BJ (cell line): ENCODE results near the gene KCND1. TPM values are rescaled to one million over a fixed set of nuclear protein-coding genes. Genes with fewer than 3 reads are reported as not detected.

Source experiments
- CTCF ChIA-PET: fragments of 350-600 bp; formaldehyde crosslinking; extraction: SDS; loops from one replicate; lab custom pipeline; 2021; ENCODE audit warnings: antibody characterized with exemption, inconsistent platforms; lab: Yijun Ruan, JAX
- POLR2A ChIA-PET: fragments of 300-600 bp; sonication (Branson Sonifier 250); formaldehyde crosslinking; extraction: SDS; loops from one replicate; lab custom pipeline; 2021; ENCODE audit warnings: antibody characterized with exemption; lab: Charles Lee
- DNase-seq: peaks from one replicate; pipeline ENCODE4 v3.0.0-alpha.2; 2011; ENCODE audit warnings: low read depth
- H3K27me3 ChIP-seq: 2 replicates; pipeline ENCODE4 v1.6.0; 2011; ENCODE audit warnings: low read length; ENCODE audit not compliant: control insufficient read depth, insufficient read depth
- H3K36me3 ChIP-seq: 2 replicates; pipeline ENCODE4 v1.5.1; 2011; ENCODE audit warnings: low read length; ENCODE audit not compliant: control insufficient read depth, insufficient read depth
- H3K4me3 ChIP-seq: 2 replicates; pipeline ENCODE4 v1.5.1; 2011; ENCODE audit warnings: low read depth, mild to moderate bottlenecking, control low read depth, low read length
- CTCF ChIP-seq: IDR thresholded peaks from 2 replicates; pipeline ENCODE4 v1.5.1; 2011; ENCODE audit warnings: low read depth, mild to moderate bottlenecking, control low read depth, inconsistent platforms, low read length, moderate library complexity; ENCODE audit not compliant: insufficient read depth
- polyA plus RNA-seq: library from polyadenylated mRNA; depleted of rRNA; stranded (reverse); fragments of >200 nt; gene quantifications from 2 replicates; pipeline ENCODE4 v1.2.3, GENCODE V29; 2011

Gene KCND1
- polyA plus RNA-seq, 1 experiment, result 0.83 TPM

GRCh38 chrX:48960291-48960690 is 11.4 kb downstream of the KCND1 start:
- CTCF ChIA-PET, result interaction anchor here (1.3 kb wide), 1 partner anchor 14 kb away, joined by 4 read pairs; no protein-coding TSS in a partner anchor
- POLR2A ChIA-PET, result no interaction called here
- Histone ChIP-seq H3K36me3 (peaks cover 3% of the 10 kb centered on the region), H3K27me3 (no peaks in the 10 kb centered on the region), H3K4me3 (no peak overlapping the region)
- no peak for DNase-seq
- TF ChIP-seq CTCF, result no peak

- ChIA-PET CTCF (interaction anchor here (0.5 to 1.2 kb wide), 4 partner anchors 13 to 44 kb away, joined by 3 to 4 read pairs (median 3); partner anchors contain the start of genes GRIPAP1 and KCND1), POLR2A (interaction anchor here (0.6 to 1.4 kb wide), 3 partner anchors 47 to 281 kb away, joined by 4 to 6 read pairs (median 6); no protein-coding TSS in a partner anchor)
- Histone ChIP-seq H3K4me3 (peak overlapping the region; percentile 43), H3K27me3 (no peaks in the 10 kb centered on the region), H3K36me3 (peaks cover 7% of the 10 kb centered on the region)
- no peak for TF ChIP-seq CTCF
- no peak for DNase-seq
Observed at GRCh38 chrX:48958635-48959094, 13.0 kb downstream of the KCND1 start.

GRCh38 chrX:48957827-48958634 is 13.6 kb downstream of the KCND1 start:
- DNase-seq, result peak; percentile 87
- Histone ChIP-seq H3K27me3 (no peaks in the 10 kb centered on the region), H3K4me3 (peak overlapping the region; percentile 73), H3K36me3 (peaks cover 7% of the 10 kb centered on the region)
- TF ChIP-seq CTCF, result no peak
- CTCF ChIA-PET, result interaction anchor here (0.5 to 1.2 kb wide), 3 partner anchors 14 to 44 kb away, joined by 3 to 4 read pairs (median 3); partner anchors contain the start of genes GRIPAP1 and KCND1
- POLR2A ChIA-PET, result interaction anchor here (0.6 to 1.4 kb wide), 2 partner anchors 84 to 282 kb away, joined by 4 to 6 read pairs; no protein-coding TSS in a partner anchor

- CTCF ChIA-PET, result interaction anchor here (1.2 kb wide), 1 partner anchor 14 kb away, joined by 4 read pairs; the partner anchor contains the start of gene KCND1
Observed at GRCh38 chrX:48957477-48957826, 14.2 kb downstream of the KCND1 start, which contains the start of gene OTUD5. Gene OTUD5, minus strand, starts transcription at chrX:48957607. Its CDS starts 37 bp downstream, at chrX:48957570.

More at GRCh38 chrX:48957477-48957826, 14.2 kb downstream of the KCND1 start, which contains the start of gene OTUD5:
- no peak for TF ChIP-seq CTCF
- Histone ChIP-seq H3K27me3 (no peaks in the 10 kb centered on the region), H3K36me3 (peaks cover 7% of the 10 kb centered on the region), H3K4me3 (peak within 1 kb of the TSS; percentile 73)
- POLR2A ChIA-PET, result interaction anchor here (1.4 kb wide), 1 partner anchor 84 kb away, joined by 6 read pairs; no protein-coding TSS in a partner anchor
- no peak for DNase-seq
